ENCODE measurements around the gene ROBO2.

The ROBO2 gene, protein sequence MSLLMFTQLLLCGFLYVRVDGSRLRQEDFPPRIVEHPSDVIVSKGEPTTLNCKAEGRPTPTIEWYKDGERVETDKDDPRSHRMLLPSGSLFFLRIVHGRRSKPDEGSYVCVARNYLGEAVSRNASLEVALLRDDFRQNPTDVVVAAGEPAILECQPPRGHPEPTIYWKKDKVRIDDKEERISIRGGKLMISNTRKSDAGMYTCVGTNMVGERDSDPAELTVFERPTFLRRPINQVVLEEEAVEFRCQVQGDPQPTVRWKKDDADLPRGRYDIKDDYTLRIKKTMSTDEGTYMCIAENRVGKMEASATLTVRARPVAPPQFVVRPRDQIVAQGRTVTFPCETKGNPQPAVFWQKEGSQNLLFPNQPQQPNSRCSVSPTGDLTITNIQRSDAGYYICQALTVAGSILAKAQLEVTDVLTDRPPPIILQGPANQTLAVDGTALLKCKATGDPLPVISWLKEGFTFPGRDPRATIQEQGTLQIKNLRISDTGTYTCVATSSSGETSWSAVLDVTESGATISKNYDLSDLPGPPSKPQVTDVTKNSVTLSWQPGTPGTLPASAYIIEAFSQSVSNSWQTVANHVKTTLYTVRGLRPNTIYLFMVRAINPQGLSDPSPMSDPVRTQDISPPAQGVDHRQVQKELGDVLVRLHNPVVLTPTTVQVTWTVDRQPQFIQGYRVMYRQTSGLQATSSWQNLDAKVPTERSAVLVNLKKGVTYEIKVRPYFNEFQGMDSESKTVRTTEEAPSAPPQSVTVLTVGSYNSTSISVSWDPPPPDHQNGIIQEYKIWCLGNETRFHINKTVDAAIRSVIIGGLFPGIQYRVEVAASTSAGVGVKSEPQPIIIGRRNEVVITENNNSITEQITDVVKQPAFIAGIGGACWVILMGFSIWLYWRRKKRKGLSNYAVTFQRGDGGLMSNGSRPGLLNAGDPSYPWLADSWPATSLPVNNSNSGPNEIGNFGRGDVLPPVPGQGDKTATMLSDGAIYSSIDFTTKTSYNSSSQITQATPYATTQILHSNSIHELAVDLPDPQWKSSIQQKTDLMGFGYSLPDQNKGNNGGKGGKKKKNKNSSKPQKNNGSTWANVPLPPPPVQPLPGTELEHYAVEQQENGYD (N-terminal part only)

DNA sequence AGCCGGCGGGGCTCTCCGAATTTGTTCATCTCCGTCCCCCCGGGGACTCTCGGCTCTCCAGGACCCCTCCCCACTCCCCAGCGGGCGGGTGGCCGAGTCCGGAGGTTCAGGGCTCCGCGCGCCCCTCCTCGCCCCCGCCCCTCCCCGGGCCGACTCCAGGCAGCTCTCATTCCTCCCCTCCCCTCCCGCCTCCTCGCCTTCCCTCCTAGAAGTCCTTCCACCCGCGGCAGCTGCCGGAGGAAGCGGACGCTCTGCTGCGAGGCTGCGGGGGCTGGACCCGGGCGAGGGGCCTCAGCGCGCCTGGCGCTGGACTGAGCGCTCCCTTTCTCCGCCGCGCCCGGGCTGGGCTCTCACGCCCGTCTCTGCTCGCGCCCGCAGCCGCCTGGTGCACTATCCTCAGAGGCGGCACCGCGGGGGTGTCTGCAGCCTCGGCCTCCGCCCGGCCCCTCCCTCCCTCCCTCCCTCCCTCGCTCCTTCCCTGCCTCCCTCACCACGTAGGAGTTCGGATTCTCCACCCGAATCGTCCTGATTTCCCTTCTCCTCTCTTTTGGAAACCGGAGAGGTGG lies at the start of gene ROBO2:
Gene ROBO2, plus strand, starts transcription at position 494 of the 566 bp plus-strand sequence. CDS start 687 bp downstream, outside the sequence.
- DNase-seq, result no peak

DNA sequence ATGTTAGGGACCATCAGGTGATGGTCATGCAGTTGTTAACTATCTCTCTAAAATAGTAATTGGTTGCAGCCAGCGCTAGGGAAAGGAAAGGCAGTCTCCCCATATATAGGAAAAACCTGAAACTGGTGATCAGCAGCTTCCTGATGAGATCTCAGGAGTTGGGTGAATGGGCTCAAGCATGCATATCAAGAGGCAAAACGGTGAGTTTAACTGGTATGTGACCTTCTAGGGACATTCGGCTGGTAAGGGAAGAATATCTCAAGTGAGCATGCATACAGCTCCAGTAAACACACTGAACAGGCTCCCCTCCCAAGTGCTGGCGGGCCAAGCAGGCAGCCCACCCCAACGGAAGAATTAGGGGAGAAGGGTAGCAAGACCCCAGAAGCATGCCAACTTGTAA lies 49.3 kb upstream of the ROBO2 start:
- no peak for DNase-seq

DNA sequence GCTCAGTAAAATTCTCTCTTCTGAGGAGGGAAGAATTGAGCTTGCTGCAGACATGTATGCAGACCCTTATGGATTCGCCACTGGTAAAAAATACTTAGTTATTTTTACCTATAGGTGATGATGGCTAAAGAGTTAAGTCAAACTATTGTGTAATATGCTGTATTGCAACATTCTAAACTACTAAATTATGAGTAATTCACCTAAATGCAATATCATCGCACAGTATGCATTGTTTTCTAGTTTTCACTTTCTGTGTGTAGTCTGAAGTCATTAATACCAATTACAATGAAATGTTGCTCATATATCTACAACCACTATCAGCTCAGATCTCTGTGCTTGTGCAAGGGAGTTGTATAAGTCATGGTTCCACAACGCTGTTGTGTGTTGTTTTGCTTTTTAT lies 48.7 kb upstream of the ROBO2 start:
- no peak for DNase-seq

DNA sequence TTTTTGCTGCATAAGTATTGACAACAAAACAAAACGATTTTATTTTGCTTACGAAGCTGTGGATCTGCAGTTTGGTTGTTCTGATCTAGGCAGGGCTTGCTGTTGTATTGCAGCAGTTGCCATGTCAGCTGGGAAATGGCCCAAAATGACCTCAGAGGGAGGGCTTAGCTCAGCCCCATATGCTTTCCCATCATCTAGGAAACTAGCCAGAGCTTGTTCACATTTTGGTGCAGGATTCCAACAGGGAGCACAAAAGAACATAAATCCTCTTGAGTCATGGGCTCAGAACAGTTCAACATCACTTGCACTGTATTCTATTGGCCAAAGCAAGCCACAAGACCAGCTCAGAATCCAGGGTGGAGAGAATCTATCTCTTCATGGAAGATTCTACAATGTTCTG lies 42.2 kb upstream of the ROBO2 start:
- no peak for DNase-seq

DNA sequence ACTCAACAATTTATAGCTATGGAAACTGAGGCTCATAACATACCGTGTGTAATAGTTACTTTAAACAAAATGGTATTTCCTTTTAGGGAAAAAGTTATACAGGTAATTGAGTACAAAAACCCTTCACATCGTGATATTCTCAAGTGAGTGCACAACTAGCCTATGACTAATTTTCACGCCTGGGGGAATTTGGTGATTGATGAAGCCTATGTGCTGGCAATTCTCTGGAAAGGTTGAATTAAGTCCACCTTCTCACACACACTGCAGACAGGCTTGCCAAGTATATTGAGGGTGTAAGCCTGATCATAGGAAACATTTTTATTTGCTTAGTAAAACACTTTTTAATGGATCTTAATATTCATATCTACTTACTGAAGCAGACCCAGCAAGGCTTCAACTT lies 41.3 kb upstream of the ROBO2 start:
- no peak for DNase-seq

DNA sequence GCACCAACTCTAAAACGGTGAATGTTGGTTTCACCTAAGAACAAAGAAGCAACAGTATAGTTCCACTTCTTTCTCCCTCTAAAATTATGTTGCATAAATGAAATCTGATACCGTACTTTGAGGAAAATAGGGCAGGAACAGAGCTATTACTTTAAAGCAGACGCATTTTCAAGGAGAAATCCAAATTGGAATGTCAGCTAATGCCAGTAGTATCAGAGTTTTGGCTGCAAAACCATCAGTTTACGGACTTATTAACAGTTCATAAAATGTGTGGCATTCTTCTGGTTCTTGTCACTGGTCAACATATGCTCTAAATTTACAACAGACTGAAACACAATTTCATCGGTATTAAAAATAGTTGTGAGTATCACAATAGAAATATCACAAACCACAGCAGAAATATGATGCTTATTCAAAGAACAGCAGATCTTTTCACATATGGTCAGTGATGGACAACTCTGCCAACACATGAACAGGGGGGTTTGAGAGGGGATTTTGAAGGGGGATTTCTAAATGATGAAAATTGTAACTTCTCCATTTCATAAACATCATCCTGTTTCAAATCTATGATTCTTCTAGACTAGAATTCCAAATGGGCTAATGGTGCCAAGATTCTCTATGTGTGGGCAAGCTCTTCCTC lies 38.7 kb upstream of the ROBO2 start:
- DNase-seq, result no peak

DNA sequence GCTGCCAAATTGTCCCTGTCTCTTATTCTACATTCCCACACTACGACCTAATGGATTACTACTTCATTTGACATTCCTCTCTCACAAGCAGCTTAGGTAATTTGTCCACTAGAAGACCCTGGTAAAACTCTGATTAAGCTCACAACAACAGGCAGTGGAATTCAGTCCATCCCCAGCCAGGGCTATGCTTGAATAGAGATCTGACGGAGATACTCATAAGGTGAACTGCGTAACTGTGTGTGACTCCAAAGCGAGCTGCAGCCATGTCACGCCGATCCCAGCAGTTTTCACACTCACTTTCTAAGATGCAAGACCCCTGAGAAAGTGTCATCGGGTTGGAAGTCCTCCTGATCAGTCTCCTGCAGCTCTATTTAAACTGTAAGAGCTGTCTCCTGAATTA lies 25.7 kb upstream of the ROBO2 start:
- DNase-seq, result no peak

DNA sequence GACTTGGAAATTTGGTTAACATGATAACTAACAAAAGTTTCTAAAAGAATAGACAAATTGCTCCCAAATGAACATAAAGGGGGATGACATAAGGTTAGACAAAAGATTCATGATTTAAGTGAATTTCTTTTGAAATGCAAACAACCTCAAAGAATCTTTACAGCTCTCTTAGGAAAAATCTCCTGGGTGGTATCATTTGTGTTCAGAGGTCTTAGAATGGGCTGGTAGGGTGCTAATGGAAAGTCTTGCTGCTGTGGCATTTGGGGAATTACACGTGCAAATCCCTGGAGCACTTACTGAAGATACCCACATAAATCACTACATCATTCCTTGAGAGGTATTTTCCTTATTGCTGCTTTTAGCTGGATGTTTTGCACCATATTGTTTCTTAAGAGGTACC lies 14.4 kb upstream of the ROBO2 start:
- DNase-seq, result no peak

DNA sequence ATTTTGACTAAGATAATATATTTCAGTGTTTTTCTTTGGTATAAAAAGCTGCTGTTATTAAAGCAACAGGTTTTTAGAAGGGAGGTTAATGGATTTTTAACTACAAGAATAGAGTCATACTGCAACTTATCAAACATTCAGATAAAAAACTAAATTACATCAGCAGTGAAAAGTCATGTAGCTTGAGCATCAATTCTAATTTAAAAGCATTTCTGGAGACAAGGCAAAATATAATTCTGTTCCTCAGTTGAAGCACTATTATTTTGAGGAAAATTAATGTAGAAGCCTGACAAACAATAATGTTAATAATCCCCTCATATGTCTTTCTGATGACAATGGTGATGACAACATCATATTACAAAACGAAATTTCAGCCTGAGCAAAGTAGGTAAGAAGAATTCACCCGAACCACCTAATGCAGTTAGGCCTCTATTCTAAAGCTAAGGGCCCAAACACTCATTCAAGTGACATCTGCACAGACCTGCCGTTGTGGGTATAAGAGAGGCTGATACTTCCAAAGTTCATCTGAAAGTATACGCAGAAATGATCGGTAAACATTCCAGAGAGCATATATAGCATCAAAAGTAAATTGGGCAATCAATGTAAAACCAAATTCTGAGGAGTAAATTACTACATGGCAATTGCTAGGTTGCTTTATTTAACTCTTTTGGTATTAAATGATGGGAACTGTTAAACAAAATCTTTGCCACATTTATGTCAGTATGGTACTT lies 12.8 kb upstream of the ROBO2 start:
- no peak for DNase-seq

DNA sequence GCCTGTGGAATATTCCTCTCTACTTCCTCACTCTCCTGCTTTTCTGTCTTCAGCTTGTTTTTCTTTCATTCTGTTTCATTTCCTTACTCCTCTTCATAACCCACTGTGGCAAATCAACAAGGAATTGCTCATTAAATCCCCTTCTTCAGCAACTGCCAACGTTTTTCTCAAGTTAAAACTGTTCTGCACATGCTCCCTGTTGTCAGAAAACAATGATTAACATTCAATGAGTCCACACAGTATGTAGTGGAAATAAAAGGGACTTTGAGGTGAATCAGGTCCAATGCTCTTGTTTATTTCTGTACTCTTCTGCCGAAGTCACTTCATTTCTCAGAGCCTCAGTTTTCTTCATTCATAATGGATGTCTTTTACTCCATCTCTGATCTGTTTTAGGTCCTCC lies 11.9 kb upstream of the ROBO2 start:
- no peak for DNase-seq

DNA sequence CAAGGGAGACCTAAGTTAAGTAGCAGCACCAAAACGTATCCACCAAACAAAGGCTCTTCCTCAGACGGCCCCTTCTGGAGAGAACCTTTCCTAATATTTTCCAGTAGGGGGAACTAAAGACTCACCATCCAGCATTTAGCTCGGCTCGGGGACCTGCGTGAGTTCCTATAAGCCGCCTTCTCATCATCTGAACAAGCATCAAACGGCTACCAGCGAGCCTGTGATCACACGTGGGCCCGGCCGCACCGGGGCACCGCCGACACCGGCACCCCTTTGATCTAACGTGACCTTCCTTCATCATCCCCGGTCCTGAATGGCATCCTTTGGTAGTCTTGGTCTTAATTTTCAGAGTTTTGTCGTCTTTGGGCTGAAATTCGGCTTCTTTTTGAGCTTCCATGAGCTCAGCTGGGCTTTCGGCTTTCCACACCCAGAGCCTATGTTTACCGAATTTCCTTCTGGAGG lies 1.4 kb upstream of the ROBO2 start:
- no peak for DNase-seq

DNA sequence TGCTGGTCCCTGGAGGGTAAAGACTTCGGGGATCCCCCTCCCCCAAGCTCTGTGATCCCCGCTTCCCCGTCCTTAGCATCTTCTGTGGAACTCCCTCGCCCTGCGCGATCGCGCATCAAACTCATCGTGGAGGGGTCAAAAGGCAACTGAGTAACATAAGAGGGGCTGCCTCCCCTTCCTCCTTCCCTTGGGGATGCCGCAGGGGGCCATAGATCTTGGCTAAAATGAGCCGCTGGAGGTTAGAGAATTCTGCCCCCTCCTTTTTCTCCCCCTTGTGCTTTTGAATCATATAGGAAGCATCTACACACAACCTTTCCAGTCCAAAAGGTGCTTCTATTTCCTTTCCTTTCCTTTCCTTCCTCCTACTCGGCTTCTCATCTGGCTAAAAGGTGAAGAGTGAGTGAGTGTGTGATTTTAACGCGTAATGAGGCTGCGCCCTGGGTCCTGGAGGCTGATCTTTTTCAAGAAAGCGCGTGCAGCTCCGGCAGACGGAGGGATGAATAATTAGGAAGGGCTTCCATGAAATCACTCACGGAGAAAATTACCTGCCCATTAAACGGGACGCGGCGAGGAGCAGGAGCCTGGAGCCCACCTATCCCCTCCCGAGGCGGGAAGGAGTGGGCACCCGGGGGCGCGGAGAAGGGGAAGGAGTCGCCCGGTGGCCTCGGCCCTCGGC lies 831 bp upstream of the ROBO2 start:
- no peak for DNase-seq

DNA sequence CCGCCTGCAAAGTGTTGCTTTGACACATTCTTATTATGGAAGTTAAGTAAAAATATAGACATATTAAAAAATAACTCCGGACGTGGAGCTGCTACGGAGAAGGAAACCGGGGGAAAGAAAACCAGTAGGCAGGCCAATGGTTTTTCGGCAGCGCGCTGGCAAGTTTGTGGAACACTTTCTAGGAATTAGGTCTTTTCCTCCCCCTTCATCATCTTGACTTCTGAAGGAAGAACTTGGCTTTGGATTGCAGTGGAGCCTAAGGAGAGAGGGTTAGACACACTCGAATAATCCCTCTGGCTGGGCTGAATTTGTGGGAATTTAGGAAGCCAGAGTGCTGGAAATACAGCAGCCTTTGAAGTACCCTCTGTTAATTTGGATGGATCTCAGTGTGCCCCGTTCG lies 317 bp downstream of the ROBO2 start:
- DNase-seq, result no peak

DNA sequence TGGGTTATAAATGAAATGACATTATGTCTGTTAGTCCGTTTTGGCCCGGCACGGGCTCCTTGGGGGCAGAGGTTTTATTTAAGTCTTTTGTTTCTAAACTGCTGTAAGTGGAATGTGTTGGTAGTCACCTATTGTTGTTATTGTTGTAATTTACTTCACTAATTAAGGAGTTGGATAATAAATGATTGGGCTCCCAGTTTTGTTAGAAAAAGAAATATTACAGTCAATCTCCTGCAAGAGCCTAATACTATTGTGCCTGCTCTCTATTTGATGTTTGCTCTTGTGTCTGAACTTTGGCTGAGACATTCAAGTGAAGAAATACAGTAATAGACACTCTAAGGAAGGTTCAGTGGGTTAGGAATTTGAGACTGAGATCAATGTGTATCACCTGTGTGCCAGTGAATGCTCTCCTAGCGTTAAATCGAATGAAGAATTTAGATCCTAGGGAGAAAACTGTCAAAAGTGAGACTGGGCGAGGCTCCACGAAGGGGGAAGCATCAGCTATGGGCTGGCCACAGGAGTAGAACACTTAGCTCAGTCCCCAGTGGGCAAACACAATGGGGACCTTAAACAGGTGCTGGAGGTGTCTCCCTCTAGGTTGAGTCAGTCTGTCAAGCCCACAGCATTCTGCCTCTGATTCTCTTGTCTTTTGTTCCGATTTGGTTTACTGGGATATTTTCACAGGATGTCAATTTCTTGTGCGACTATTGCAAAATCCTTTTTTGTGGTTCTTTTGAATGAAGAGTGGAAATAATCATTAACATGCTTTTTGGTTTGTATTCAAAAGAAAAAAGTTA lies 1.2 kb downstream of the ROBO2 start:
- no peak for DNase-seq

DNA sequence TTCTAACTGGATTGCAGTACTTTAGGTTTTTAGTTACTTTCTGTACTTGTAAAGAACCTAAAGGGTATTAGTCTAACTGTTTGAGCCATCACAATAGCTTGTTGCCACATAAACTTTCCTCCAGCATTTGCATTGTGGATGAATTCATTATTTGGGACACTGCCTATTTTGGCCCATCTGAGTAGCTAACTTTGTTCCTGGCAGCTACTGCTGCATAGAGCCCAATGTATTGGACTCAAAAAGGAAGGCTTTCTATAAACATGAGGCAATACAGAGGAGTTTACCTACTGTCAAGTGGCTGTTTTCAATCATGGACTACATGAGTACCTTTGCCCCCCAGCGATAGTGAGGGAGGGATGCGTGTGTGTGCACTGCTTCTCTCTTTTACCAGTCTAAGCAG lies 1.9 kb downstream of the ROBO2 start:
- DNase-seq, result no peak

DNA sequence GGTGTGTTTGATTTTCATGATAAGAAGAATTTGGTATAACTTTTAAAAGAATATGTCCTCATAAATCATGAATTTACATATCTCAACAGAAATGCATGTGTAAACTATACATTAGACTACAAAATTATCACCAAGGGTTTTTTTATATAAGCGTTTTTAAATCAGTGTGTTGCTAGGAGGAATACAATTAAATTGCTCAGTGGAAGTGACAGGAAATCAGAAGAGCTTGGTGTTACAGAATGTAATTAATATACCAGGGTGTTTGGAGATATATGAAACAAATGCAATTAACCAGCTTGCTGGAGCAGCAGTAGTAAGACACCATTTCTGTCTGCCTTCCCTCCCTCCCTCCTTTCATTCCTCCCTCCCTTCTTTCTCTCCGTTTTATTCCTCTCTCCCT lies 2.4 kb downstream of the ROBO2 start:
- no peak for DNase-seq

DNA sequence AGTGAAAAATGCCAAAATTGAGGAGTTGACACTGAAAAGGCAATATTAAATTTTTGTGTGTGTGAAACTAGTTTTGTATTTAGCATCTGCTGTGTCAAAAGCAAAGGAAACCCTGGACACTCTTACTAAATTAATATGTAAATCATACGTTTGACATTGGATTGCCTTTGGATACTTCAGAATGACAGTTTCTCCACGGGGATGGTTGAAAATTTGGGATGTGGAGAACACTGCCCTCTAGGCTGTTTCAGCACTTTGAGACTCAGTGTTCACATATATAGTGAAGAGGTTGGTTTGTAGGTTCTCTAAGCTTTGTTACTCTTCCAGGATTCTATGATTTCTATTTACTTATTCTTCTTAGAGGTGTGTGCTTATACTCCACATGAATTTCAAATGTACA lies 3.0 kb downstream of the ROBO2 start:
- no peak for DNase-seq

DNA sequence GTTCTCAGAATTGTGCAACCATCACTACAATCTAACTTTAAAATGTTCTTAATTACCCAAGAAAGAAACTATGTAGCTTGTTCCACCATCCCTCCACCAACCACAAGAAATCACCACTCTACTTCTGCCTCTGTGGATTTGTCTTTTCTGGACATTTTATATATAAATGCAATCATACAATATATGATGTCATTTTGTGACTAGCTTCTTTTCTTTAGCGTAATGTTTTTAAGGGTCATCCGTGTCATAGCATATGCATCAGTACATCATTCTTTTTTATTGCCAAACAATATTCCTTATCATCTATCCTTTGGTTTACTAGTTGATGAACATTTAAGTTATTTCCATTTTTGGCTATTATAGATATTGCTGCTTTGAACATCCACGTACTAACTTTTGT lies 5.8 kb downstream of the ROBO2 start:
- no peak for DNase-seq

DNA sequence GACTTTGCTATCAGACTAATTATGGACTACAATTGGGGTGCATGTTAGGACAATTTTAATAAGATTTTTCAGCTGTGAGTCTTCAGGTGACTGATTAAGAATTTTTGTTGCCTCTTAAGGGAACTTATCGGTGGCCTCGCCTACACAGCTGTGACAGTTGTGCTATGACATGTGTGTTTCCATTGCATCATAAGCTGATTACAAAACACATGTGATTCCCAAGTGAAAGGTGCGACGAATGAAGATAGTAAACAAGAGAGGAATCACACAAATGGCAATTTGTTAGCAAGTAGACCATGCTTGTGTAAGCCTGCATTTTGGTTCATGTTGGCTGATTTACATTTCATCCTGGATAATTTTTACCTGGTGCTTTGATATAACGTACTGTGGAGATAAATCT lies 8.3 kb downstream of the ROBO2 start:
- no peak for DNase-seq

DNA sequence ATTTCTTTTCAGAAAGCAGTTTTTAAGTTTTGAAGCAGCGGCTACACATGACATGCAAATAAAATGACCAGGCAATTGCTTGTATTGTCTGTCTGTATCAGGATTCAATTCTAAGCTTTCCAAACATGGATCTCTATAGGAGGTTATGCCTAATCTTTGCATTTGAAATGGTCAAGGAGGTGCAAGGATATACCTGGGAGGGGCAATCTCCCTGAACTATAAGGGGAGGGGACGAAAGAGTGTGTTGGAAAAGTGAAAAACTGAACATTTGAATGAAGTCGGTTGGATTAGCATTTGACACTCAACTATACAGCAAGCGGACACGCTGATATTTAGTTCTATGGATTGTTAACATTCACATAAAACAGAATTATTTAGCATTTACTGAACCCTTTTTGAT lies 11.7 kb downstream of the ROBO2 start:
- DNase-seq, result no peak
